H9 (cell line): ENCODE measurements around the gene DCAF10. TPM values are rescaled to one million over a fixed set of nuclear protein-coding genes. Genes with fewer than 3 reads are reported as not detected.

Experiments
- DNase-seq: peaks from one replicate; pipeline ENCODE4 v3.0.0-alpha.2; 2017
- H2AFZ ChIP-seq: one replicate; pipeline ENCODE4 v1.6.1; 2013; ENCODE audit warnings: mild to moderate bottlenecking, low read length, control low read depth, moderate library complexity
- H2AK5ac ChIP-seq: 2 replicates; pipeline ENCODE4 v1.6.1; 2013; ENCODE audit warnings: low read length, control low read depth, mixed read lengths; ENCODE audit not compliant: insufficient read length
- H2BK120ac ChIP-seq: one replicate; pipeline ENCODE4 v1.6.1; 2013; ENCODE audit warnings: low read depth, mild to moderate bottlenecking, low read length, control low read depth, inconsistent platforms; ENCODE audit not compliant: poor library complexity, severe bottlenecking
- H2BK12ac ChIP-seq: 2 replicates; pipeline ENCODE4 v1.6.1; 2013; ENCODE audit warnings: low read length, control low read depth, mixed read lengths, low read depth; ENCODE audit not compliant: insufficient read length
- H2BK15ac ChIP-seq: 2 replicates; pipeline ENCODE4 v1.6.1; 2013; ENCODE audit warnings: low read depth, low read length, control low read depth
- H2BK20ac ChIP-seq: one replicate; pipeline ENCODE4 v1.6.1; 2013; ENCODE audit warnings: low read depth, mild to moderate bottlenecking, low read length, control low read depth, inconsistent platforms; ENCODE audit not compliant: poor library complexity, severe bottlenecking
- H2BK5ac ChIP-seq: 2 replicates; pipeline ENCODE4 v1.6.1; 2013; ENCODE audit warnings: low read length, control low read depth, mixed read lengths; ENCODE audit not compliant: insufficient read length
- H3K14ac ChIP-seq: 2 replicates; pipeline ENCODE4 v1.6.1; 2013; ENCODE audit warnings: low read length, control low read depth; ENCODE audit not compliant: insufficient read depth
- H3K18ac ChIP-seq: 2 replicates; pipeline ENCODE4 v1.6.1; 2013; ENCODE audit warnings: low read depth, mild to moderate bottlenecking, mixed read lengths, low read length, control low read depth; ENCODE audit not compliant: insufficient read length
- H3K23ac ChIP-seq: 2 replicates; pipeline ENCODE4 v1.6.1; 2013; ENCODE audit warnings: low read length, control low read depth, mixed read lengths, low read depth; ENCODE audit not compliant: insufficient read length
- H3K23me2 ChIP-seq: 2 replicates; pipeline ENCODE4 v1.6.1; 2013; ENCODE audit warnings: low read depth, mild to moderate bottlenecking, mixed read lengths, low read length, control low read depth; ENCODE audit not compliant: insufficient read length, poor library complexity, severe bottlenecking
- H3K27ac ChIP-seq: 2 replicates; pipeline ENCODE4 v1.5.1; 2013; ENCODE audit warnings: low read length, control low read depth, mixed read lengths, low read depth; ENCODE audit not compliant: insufficient read length
- H3K27me3 ChIP-seq: 2 replicates; pipeline ENCODE4 v1.6.1; 2013; ENCODE audit warnings: low read length, control low read depth, inconsistent platforms; ENCODE audit not compliant: insufficient read depth
- H3K4ac ChIP-seq: 2 replicates; pipeline ENCODE4 v1.6.1; 2013; ENCODE audit warnings: low read depth, mild to moderate bottlenecking, control low read depth, inconsistent platforms, low read length, moderate library complexity
- H3K4me1 ChIP-seq: 2 replicates; pipeline ENCODE4 v1.6.1; 2013; ENCODE audit warnings: low read length, control low read depth, inconsistent platforms; ENCODE audit not compliant: insufficient read depth
- H3K4me2 ChIP-seq: 2 replicates; pipeline ENCODE4 v1.6.1; 2013; ENCODE audit warnings: low read length, control low read depth, mixed read lengths; ENCODE audit not compliant: insufficient read length, insufficient read depth
- H3K56ac ChIP-seq: 2 replicates; pipeline ENCODE4 v1.6.1; 2013; ENCODE audit warnings: low read depth, mild to moderate bottlenecking, mixed read lengths, low read length, control low read depth; ENCODE audit not compliant: insufficient read length
- H3K79me1 ChIP-seq: 2 replicates; pipeline ENCODE4 v1.6.1; 2013; ENCODE audit warnings: low read depth, mild to moderate bottlenecking, moderate library complexity, low read length, control low read depth, inconsistent platforms; ENCODE audit not compliant: insufficient read depth, poor library complexity, severe bottlenecking
- H3K79me2 ChIP-seq: 2 replicates; pipeline ENCODE4 v1.6.1; 2013; ENCODE audit warnings: low read length, control low read depth, inconsistent platforms; ENCODE audit not compliant: insufficient read depth
- H3K9ac ChIP-seq: 2 replicates; pipeline ENCODE4 v1.6.1; 2013; ENCODE audit warnings: low read length, control low read depth, mixed read lengths; ENCODE audit not compliant: insufficient read length; ENCODE audit errors: extremely low read depth
- H3K9me3 ChIP-seq: one replicate; pipeline ENCODE4 v1.6.1; 2013; ENCODE audit warnings: low read depth, low read length, inconsistent platforms; ENCODE audit not compliant: control insufficient read depth
- H3T11ph ChIP-seq: one replicate; pipeline ENCODE4 v1.6.1; 2013; ENCODE audit warnings: mild to moderate bottlenecking, low read length, control low read depth, inconsistent platforms
- H4K20me1 ChIP-seq: one replicate; pipeline ENCODE4 v1.6.1; 2013; ENCODE audit not compliant: control insufficient read depth, insufficient read length, insufficient read depth
- H4K5ac ChIP-seq: 2 replicates; pipeline ENCODE4 v1.6.1; 2013; ENCODE audit warnings: low read depth, mild to moderate bottlenecking, mixed read lengths, low read length, control low read depth; ENCODE audit not compliant: insufficient read length
- H4K8ac ChIP-seq: replicated peaks from 2 replicates; pipeline ENCODE4 v1.6.1; 2013; ENCODE audit warnings: low read length, control low read depth, mixed read lengths, low read depth; ENCODE audit not compliant: insufficient read length
- H4K91ac ChIP-seq: 2 replicates; pipeline ENCODE4 v1.6.1; 2013; ENCODE audit warnings: low read depth, mild to moderate bottlenecking, moderate library complexity, mixed read lengths, low read length, control low read depth; ENCODE audit not compliant: insufficient read length
- H3K27ac Mint-ChIP-seq, 3 experiments: 2 replicates in 2 of 3; 3 replicates in 1 of 3; pipeline ENCODE4 v1.8.0; 2020 to 2021; ENCODE audit warnings: mixed read lengths in 3 of 3, mild to moderate bottlenecking in 1 of 3, moderate library complexity in 1 of 3
- H3K27me3 Mint-ChIP-seq: 2 replicates; pipeline ENCODE4 v1.8.0; 2021; ENCODE audit warnings: low read depth, mild to moderate bottlenecking, moderate library complexity, mixed read lengths
- H3K36me3 Mint-ChIP-seq, 3 experiments: 2 replicates in 2 of 3; 3 replicates in 1 of 3; pipeline ENCODE4 v1.8.0; 2020 to 2021; ENCODE audit warnings: low read depth in 3 of 3, mixed read lengths in 3 of 3; ENCODE audit not compliant: insufficient read depth in 1 of 3
- H3K4me1 Mint-ChIP-seq, 2 experiments: 2 replicates each; pipeline ENCODE4 v1.8.0; 2020; ENCODE audit warnings: mixed read lengths in 2 of 2
- H3K4me3 Mint-ChIP-seq, 2 experiments: 2 replicates in 1 of 2; 3 replicates in 1 of 2; pipeline ENCODE4 v1.8.0; 2020 to 2021; ENCODE audit warnings: mild to moderate bottlenecking in 2 of 2, mixed read lengths in 2 of 2, moderate library complexity in 1 of 2
- H3K9me3 Mint-ChIP-seq, 2 experiments: 2 replicates in 1 of 2; 3 replicates in 1 of 2; pipeline ENCODE4 v1.8.0; 2020; ENCODE audit warnings: mild to moderate bottlenecking in 2 of 2, mixed read lengths in 2 of 2, moderate library complexity in 1 of 2
- CTCF ChIP-seq: fragments of 200-600 bp; sonication (generic); conservative IDR thresholded peaks from 3 replicates; pipeline ENCODE4 v1.8.0; 2021; ENCODE audit warnings: antibody characterized with exemption, mild to moderate bottlenecking
- WGBS: extraction: QIAGEN DNeasy Blood & Tissue Kit; methylation state at CpG from one replicate; pipeline ENCODE4 v1.1.7; 2013; ENCODE audit warnings: missing lambda C conversion rate, low lambda C conversion rate, mixed read lengths; ENCODE audit not compliant: insufficient read length; ENCODE audit errors: extremely low coverage; 5-methylcytosine and 5-hydroxymethylcytosine counted together
- total RNA-seq: library from RNA; stranded (reverse); gene quantifications from 2 replicates; pipeline ENCODE4 v1.2.1, GENCODE V29; 2021

DCAF10 gene
- total RNA-seq, 1 experiment from 2014 or later = 13.4 TPM

- Histone ChIP-seq H2AFZ (no peak overlapping the region), H3K4me2 (no peak overlapping the region), H3K27ac (no peak overlapping the region), H2BK12ac (no peak overlapping the region), H2BK5ac (no peak overlapping the region), H3T11ph (no peak overlapping the region), H3K9me3 (no peaks in the 10 kb centered on the region), H3K79me2 (no peaks in the 10 kb centered on the region), H3K27me3 (no peaks in the 10 kb centered on the region; the same call in 1 of the 2 replicates), H3K23me2 (no peaks in the 10 kb centered on the region), H2AK5ac (no peak overlapping the region), H3K18ac (no peak overlapping the region), H2BK20ac (no peak overlapping the region), H3K4ac (no peak overlapping the region), H2BK15ac (no peak overlapping the region), H4K5ac (no peak overlapping the region), H3K9ac (no peak overlapping the region), H3K23ac (no peak overlapping the region), H3K4me1 (no peaks in the 10 kb centered on the region), H2BK120ac (no peak overlapping the region), H3K56ac (no peak overlapping the region), H3K79me1 (no peaks in the 10 kb centered on the region), H4K8ac (no peak overlapping the region), H4K91ac (no peak overlapping the region), H3K14ac (no peak overlapping the region), H4K20me1 (no peaks in the 10 kb centered on the region)
- no peaks in the 10 kb centered on the region for H3K4me1 Mint-ChIP-seq
- no peak for TF ChIP-seq CTCF
- H3K9me3 Mint-ChIP-seq = no peaks in the 10 kb centered on the region
- no CpG with 5 or more reads among the region's 13 CpGs for WGBS
- H3K36me3 Mint-ChIP-seq = peaks cover 0 to 2% (median 0%) of the 10 kb centered on the region in 3 experiments; a peak in 1 of 7 replicates
- H3K4me3 Mint-ChIP-seq = no peak overlapping the region
- no peaks in the 10 kb centered on the region for H3K27me3 Mint-ChIP-seq
- DNase-seq = no peak
- no peak overlapping the region for H3K27ac Mint-ChIP-seq
Observed at GRCh38 chr9:37835821-37836220, 35.2 kb downstream of the DCAF10 start.
